Left kidney (tissue), 8 donors: ENCODE data around the gene ALDOA. TPM values are rescaled to one million over a fixed set of nuclear protein-coding genes. Genes with fewer than 3 reads are reported as not detected.
"Not testable (repeated sequence)": the region's sequence is repeated elsewhere in the genome, so short reads cannot be mapped to it uniquely, and the experiment has no call there.

Source experiments
- DNase-seq: peaks from one replicate; pipeline ENCODE4 v3.0.0-alpha.2; 2013
- long read RNA-seq, 8 donors: transcript quantifications; one replicate each; lab custom pipeline, GENCODE V29; 2026
- polyA plus RNA-seq: library from polyadenylated mRNA; unstranded; fragments of 120-200 nt; gene quantifications from one replicate; pipeline ENCODE4 v1.2.1, GENCODE V29; 2013; ENCODE audit not compliant: insufficient read length

ALDOA gene
- polyA plus RNA-seq = 449 TPM
- long read RNA-seq, donor 1, transcript ALDOA-209 (9 exons, 1,579 nt) = major isoform, 264 of 365 reads
- long read RNA-seq, donor 1, transcript ALDOA-219 (8 exons, 1,499 nt) = minor isoform, 11 of 365 reads
- long read RNA-seq, donor 1, transcript ALDOA-202 (9 exons, 1,603 nt) = minor isoform, 10 of 365 reads
- long read RNA-seq, donor 1, transcript ALDOA-206 (9 exons, 1,550 nt) = minor isoform, 15 of 365 reads
- long read RNA-seq, donor 1, partial matches to known transcripts = 52 of 365 reads
- long read RNA-seq, donor 1, other reads (novel, unspliced or antisense) = 5 of 365 reads
- long read RNA-seq, donor 2, transcript ALDOA-206 (9 exons, 1,550 nt) = minor isoform, 17 of 317 reads
- long read RNA-seq, donor 2, transcript ALDOA-219 (8 exons, 1,499 nt) = minor isoform, 10 of 317 reads
- long read RNA-seq, donor 2, transcript ALDOA-209 (9 exons, 1,579 nt) = major isoform, 265 of 317 reads
- long read RNA-seq, donor 2, partial matches to known transcripts = 19 of 317 reads
- long read RNA-seq, donor 2, other reads (novel, unspliced or antisense) = 0 of 317 reads
- long read RNA-seq, donor 3, transcript ALDOA-206 (9 exons, 1,550 nt) = minor isoform, 14 of 210 reads
- long read RNA-seq, donor 3, transcript ALDOA-209 (9 exons, 1,579 nt) = major isoform, 172 of 210 reads
- long read RNA-seq, donor 3, partial matches to known transcripts = 16 of 210 reads
- long read RNA-seq, donor 3, other reads (novel, unspliced or antisense) = 0 of 210 reads
- long read RNA-seq, donor 4, transcript ALDOA-209 (9 exons, 1,579 nt) = major isoform, 7 of 19 reads
- long read RNA-seq, donor 4, partial matches to known transcripts = 8 of 19 reads
- long read RNA-seq, donor 4, other reads (novel, unspliced or antisense) = 0 of 19 reads
- long read RNA-seq, donor 5, transcript ALDOA-219 (8 exons, 1,499 nt) = minor isoform, 10 of 355 reads
- long read RNA-seq, donor 5, transcript ALDOA-206 (9 exons, 1,550 nt) = minor isoform, 28 of 355 reads
- long read RNA-seq, donor 5, transcript ALDOA-209 (9 exons, 1,579 nt) = major isoform, 291 of 355 reads
- long read RNA-seq, donor 5, partial matches to known transcripts = 17 of 355 reads
- long read RNA-seq, donor 5, other reads (novel, unspliced or antisense) = 0 of 355 reads
- long read RNA-seq, donor 6, transcript ALDOA-202 (9 exons, 1,603 nt) = minor isoform, 6 of 347 reads
- long read RNA-seq, donor 6, transcript ALDOA-209 (9 exons, 1,579 nt) = major isoform, 223 of 347 reads
- long read RNA-seq, donor 6, transcript ALDOA-206 (9 exons, 1,550 nt) = minor isoform, 14 of 347 reads
- long read RNA-seq, donor 6, partial matches to known transcripts = 96 of 347 reads
- long read RNA-seq, donor 6, other reads (novel, unspliced or antisense) = 0 of 347 reads
- long read RNA-seq, donor 7, transcript ALDOA-202 (9 exons, 1,603 nt) = minor isoform, 6 of 371 reads
- long read RNA-seq, donor 7, transcript ALDOA-206 (9 exons, 1,550 nt) = minor isoform, 15 of 371 reads
- long read RNA-seq, donor 7, transcript ALDOA-219 (8 exons, 1,499 nt) = minor isoform, 11 of 371 reads
- long read RNA-seq, donor 7, transcript ALDOA-209 (9 exons, 1,579 nt) = major isoform, 312 of 371 reads
- long read RNA-seq, donor 7, partial matches to known transcripts = 21 of 371 reads
- long read RNA-seq, donor 7, other reads (novel, unspliced or antisense) = 0 of 371 reads
- long read RNA-seq, donor 8, transcript ALDOA-206 (9 exons, 1,550 nt) = minor isoform, 5 of 126 reads
- long read RNA-seq, donor 8, transcript ALDOA-209 (9 exons, 1,579 nt) = major isoform, 111 of 126 reads
- long read RNA-seq, donor 8, partial matches to known transcripts = 5 of 126 reads
- long read RNA-seq, donor 8, other reads (novel, unspliced or antisense) = 0 of 126 reads

DNA sequence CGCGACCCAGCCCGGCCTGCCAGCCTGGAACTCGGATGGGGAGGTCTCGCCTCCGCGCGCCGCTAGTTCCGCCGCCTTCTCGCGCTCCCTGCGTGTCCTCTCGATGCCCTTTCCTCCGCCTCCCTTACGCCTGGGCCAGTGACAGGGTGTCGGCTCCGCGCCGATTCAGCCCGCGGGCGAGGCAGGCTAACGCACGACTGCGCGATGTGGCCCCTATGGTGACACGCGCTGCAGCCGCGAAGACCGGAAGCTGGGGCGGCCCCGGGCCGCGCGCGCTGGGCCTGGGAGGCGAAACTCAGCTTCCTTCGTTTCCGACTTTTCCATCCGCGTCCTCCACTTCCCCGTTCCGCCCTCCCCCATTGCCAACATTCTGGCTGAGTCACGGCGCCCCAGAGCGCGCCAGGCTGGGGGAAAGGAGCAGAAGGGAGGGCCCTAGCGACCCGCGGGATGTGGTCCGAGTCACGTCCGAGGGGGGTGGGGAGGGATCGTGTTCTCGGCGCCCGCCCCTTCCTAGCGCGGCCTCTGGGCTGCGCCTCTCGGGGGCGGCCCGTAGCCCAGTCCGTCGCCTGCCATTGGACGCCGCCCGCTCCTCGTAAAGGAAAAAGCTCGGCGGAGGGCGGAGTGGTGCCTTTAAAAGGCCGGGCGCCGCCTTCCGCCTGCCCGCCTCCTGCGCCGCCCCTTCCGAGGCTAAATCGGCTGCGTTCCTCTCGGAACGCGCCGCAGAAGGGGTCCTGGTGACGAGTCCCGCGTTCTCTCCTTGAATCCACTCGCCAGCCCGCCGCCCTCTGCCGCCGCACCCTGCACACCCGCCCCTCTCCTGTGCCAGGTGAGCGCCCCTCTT lies at the start of gene ALDOA:
TSS of gene ALDOA (plus strand) at position 659 of the 841 bp plus-strand sequence. CDS start 1,138 bp downstream, outside the sequence.
- DNase-seq = peak; percentile 97

DNA sequence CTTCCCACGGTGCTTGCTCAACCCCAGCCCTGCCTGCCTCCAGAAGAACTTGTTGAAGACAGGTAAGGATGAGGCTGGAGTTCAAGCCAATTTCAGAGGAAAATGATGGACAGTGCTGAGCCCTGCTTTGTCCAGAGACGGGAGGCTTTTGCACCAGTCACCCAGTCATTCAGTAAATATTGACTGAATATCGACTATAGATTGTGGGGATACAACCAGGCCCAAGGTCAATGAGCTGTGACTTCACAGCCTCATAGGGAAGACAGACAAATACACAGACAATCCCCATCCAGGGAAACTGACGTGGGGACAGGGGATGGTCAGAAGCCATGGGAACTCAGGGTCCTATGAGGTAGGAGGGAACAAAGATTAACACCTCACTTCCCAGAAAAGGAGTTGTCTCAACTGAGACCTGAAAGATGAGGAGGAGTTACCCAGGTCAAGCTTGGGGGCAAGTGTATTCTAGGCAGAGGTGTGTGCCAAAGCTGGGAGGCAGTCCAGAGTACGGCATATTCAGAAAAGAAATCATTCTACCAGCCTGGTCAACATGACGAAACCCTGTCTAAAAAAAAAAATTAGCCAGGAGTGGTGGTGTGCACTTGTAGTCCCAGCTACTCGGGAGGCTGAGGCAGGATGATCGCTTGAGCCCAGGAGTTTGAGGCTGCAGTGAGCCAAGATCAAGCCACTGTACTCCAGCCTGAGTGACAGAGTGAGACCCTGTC lies 48.8 kb upstream of the ALDOA start:
- DNase-seq = no peak

DNA sequence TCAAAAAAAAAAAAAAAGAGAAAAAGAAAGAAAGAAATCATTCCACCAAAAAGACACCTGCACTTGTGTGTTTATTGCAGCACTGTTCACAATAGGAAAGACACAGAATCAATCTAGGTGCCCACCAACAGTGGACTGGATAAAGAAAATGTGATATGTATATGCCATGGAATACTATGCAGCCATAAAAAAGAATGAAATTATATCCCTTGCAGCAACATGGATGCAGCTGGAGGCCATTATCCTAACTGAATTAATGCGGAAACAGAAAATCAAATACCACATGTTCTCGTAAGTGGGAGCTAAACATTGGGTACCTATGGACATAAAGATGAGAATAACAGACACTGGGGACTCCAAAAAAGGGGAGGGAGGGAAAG lies 48.3 kb upstream of the ALDOA start:
- DNase-seq = no peak

DNA sequence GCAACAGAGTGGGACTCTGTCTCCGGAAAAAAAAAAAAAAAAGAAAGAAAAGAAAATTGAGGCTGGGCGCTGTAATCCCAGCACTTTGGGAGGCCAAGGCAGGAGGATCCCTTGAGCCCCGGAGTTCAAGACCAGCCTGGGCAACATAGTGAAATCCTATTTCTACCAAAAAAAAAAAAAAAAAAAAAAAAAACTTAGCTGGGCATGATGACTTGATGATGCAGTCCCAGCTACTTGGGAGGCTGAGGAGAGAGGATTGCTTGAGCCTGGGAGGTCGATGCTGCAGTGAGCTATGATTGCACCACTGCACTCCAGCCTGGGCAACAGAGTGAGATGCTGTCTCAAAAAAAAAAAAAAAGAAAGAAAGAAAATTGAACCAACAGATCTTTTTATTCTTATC lies 47.6 kb upstream of the ALDOA start:
- not testable (repeated sequence) for DNase-seq

DNA sequence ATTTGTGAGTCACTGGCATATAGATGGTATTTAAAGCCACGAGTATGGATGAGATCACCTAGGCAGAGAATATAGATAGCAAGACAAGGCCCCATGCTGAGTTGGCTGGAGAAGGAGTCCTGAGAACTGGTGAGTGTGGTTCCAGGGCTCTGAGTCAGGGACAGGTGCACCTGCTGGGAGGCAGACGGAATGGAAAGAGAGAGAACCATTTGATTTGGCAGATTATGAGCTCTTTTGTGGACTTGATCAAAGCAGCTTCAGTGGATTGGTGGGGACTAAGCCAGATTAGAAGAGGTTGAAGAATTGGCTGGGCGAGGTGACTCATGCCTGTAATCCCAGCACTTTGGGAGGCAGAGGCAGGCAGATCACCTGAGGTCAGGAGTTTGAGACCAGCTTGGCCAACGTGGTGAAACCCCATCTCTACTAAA lies 46.8 kb upstream of the ALDOA start:
- DNase-seq = no peak

DNA sequence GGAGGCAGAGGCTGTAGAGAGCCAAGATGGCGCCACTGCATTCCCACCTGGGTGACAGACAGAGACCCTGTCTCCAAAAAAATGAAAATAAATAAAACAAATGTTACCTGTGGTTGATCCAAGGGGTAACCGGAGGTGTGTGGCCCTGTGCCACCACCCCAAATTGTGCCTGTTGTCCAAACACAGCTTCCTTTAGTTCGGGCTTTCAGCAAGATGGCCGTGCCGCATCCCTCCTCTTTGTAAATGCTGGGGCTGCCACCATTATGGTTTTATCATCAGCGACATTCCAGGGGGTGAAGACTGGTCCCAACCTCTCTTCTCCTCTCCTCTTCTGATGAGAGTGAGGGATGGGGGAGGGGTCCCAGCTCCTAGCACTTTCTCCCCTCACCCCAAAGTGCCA lies 42.7 kb upstream of the ALDOA start, which contains the start of gene C16orf92:
TSS of gene C16orf92 (plus strand) at position 312 of the 400 bp plus-strand sequence. CDS start 143 bp downstream, outside the sequence.
- DNase-seq = no peak

DNA sequence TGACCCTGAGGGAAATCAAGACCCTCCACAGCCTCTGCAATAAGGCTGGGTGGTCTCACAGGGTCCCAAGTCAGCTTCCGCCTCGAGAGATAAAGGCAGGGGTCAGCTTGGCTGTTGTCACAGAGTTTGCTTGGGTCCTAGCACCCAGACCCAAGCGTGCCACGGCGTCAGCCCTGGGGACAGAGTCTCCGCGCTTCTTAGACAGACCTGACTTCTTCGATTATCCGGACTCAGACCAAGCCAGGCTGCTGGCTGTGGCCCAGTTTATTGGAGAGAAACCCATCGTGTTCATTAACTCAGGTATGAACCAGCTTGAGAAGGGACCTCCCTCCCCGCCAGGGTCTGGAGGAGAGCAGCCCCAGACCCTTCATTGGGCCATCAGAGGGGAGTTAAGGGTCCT lies 42.0 kb upstream of the ALDOA start:
- DNase-seq = no peak

DNA sequence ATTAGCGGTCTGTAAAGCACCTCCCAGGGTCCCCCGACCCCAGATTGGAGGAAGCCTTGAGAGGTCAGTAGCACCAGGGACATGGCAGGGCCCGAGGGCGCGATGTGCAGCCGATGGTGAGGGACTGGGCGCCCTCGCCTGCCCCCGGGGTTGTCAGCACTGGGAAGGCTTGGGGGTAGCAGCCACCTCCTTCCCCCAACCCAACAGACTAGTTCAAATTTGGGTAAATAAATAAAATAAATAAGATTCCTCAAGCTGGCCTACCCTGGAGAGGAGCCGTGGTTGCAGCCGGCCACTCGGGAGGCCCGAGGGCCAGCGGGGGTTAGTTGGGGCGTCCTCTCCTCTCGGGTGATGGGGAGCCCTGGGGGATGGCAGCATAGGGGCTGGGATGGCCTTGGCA lies 41.1 kb upstream of the ALDOA start:
- DNase-seq = no peak

DNA sequence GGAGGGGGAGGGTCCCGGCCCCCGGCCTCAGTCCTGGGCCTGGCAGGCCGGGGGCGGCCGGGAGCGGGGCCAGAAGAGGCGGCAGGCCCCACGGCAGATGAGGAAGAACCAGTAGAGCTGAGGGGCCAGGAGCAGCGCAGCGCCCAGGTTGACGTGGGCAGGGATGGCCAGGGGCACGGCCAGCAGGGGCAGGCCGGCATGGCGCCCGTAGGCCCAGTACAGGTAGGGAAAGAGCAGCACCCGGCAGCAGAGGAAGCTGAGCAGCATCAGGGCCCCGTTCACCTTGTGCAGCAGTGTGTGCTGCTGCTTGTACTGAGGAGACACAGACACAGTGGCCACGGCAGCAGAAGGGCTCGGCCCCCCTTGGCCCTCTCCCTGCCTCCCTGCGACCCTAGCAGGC lies 40.4 kb upstream of the ALDOA start:
- no peak for DNase-seq

DNA sequence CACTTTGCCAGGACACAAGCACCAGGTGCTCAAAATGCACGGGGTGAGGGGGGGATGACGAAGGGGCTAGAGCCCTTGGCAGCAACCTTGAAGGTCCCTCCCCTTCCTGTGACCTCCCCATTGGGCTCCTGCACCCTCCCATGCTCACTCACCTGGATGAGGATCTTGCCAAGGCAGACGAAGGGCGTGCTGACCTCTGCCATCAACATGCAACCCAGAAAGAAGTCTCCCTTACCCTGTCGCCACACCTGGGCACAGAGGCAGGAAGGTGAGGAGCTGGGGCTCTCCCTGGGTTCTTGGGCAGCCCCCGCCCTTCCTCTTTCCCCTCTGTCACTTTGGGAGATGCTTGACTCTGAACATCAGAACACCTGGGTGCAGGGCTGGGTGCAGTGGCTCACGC lies 40.0 kb upstream of the ALDOA start:
- no peak for DNase-seq

DNA sequence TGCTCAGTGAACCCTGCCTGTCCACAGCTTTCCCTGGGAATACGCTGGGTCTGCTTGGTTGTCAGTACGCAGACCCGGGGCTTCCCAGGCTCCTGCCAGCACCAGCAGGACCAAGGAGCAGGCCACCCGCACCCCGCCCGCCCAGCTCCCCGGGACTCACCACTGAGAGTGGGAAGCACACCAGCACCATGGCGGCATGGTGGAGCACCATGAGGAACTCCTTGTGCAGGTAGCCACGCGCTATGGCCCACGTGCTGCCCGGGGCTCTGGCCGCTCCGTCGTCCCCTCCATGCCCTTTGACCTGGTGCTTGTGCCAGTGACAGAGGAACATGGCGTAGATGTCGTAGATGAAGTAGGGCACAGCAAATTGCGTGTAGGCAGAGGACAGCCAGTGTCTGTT lies 39.1 kb upstream of the ALDOA start:
- DNase-seq = no peak

DNA sequence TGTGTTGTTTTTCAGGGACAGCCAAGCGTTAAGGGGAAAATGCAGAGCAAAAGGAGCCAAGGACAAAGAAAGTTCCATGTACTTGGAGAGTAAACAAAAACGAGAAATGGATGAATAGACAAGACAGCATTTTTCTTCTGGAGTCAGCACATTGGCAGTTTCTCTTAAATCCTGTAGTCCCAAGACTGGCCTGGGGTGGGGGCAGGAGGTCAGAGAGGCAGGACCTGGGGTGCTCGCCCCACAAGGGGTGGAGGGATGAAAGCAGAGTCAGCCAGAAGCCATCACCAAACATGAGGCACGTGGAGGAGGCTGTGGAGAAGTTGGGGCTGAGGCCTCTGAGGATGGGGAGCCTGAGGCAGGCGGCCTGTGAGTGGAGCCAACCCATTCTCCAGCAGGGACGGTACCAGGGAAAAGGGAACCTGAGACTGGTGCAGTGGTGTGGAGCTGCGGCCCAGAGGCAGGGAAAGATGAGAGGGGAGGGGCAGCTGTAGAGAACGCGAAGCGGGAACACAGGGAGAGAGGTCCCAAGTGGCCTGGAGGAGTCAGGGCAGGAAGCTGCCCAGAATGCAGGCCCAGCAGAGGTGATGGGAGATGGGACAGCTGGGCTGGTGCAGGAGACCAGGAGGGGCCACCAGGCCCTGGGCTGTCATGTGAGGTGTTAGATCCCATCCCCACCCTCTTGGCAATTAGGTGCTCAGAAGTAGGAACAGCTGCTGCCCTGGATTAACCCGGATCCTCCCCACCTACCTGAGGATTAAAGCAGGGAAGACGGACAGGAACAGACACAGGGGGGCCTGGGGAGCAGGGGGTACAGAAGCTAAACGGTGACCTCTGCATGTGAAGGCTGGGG lies 37.7 kb upstream of the ALDOA start:
- DNase-seq = no peak

DNA sequence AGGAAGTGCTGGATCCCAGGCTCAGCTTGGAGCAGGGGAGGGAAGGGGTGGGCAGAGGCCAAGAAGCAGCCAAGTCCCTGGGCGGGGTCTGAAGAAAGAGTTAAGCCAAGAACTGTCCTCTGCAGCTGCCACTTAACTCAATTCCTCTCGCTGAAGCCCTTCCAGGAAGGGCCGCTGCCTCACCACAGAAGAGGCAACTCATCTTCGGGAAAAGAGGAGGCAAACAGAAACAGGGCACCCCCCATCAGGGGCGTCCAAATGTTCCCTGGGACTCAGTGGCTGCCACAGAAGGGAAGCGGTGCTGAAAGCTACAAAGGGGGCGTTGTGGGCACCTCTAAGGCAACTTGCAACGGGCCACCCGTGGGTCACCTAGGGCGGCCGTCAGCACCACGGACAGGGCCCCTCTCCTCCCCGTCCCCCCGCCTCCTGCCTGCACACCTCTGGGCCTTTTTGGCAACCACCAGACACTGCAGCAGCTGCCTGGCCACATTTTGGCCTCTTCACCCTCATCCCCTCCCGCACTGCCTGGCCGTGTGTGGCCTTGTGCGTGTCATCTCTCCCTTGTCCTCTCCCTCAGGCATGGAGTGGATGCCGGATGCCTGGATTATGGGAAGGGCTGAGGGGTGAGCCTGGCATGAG lies 37.0 kb upstream of the ALDOA start:
- DNase-seq = peak; percentile 31

DNA sequence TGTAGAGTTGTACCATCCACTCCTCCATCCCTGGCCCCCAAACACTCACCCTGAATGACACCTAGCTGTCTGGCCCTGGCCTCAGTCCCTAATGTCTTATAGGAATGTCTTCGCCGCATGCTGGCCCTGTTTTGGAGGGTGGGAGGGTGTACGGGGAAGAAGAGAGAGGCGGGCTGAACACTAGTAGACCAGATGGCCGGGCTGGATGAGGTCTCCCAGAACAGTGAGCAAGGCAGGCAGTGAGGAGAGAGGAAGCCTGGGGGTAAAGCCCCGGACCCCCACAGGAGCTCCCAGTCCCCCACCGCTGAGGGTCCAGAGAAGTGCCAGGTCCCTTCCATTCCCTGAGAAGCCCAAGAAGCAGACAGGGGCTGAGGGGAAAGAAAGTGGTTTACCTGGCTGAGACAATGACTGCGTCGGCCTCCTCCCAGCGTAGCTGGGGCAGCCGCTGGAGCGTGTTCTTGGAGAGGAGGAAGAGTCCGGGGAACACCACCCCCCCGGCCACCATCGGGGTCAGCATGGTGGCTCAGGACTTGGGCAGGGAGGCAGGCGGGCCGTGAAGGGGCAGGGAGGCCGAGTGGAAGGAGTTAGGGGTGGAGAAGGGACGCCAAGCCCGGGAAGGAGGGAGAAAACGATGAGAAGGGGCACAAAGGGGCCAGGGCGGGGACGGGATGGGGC lies 35.4 kb upstream of the ALDOA start:
- DNase-seq = no peak

DNA sequence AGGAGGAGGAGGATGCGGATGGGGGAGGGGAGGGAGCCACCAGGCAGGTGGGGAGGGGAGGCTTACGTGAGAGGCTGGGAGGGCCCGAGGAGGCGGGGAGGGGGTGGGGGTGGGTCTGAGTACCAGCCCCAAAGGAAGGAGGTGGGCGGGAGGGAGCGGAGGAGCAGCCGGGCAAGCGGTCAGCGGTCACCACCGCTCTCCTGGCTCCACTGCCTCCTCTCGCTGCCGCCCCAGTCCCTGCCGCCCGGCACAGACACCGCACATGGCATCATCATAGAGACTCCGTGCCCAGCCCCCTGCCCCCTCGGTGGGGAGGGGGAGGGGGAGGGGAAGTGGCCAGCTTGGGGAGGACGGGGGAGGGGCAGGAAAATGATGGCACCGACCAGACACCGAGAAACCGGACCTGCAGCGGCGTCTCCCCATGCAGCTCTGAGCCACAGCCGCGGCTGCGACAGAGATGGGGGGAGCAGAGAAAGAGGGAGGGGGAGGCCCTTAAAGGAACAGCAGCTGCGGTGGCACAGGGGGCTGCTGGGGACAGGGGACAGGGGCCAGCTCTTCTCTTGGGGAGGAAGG lies 34.6 kb upstream of the ALDOA start, which contains the start of gene TLCD3B:
TSS of gene TLCD3B (minus strand) at position 431 of the 573 bp plus-strand sequence. CDS start 744 bp downstream, outside the sequence.
- peak; percentile 26 for DNase-seq

DNA sequence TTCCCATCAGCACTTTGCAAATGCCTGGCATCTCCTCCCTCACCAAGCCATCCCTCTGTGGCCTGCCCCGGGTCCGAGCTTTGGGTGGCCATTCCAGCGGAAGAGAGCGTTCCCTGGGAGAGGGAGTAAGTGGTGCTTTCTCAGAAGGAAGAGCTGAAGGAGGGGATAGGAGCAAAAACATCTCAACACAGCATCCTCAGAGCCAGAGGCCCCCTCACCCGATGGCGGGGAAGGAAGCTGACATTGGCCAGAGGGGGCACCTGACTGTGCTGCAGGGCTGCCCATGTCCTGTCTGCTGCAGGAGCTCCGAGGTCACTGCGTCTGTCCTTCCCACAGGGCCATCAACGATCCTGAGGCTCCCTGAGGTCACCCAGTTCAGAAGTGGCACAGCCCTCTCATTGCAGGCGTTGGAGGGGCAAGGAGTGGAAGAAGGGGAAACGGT lies 34.1 kb upstream of the ALDOA start:
- DNase-seq = no peak
